Measurements from ENCODE around the gene KCNIP4. TPM values are rescaled to one million over a fixed set of nuclear protein-coding genes. Genes with fewer than 3 reads are reported as not detected.

Gene KCNIP4
- total and polyA plus RNA-seq, 8 donors: 0.05 TPM; not detected in 7

- WGBS, 2 donors: 49 to 55% methylated on average over 1 of the region's 1 CpG
These were observed 310.3 kb downstream of the KCNIP4 start for GRCh38 chr4:21638171-21638725.

GRCh38 chr4:21628916-21629610 lies 319.5 kb downstream of the KCNIP4 start:
- Histone ChIP-seq H3K9me3 (no peaks in the 10 kb centered on the region), H3K4me1 (no peaks in the 10 kb centered on the region), H3K4me3 (no peak overlapping the region), H3K27me3 (no peaks in the 10 kb centered on the region), H3K36me3 (no peaks in the 10 kb centered on the region), H3K27ac (no peak overlapping the region)
- intact Hi-C loops (cut with DNase I): no loop called here
- TF ChIP-seq CTCF (IDR thresholded peaks at IDR 0.05): no peak
- ATAC-seq (no peak), DNase-seq (no peak), FAIRE-seq (no peak)
- 5 to 13% methylated on average over 2 of the region's 2 CpGs for WGBS, 2 donors

More at GRCh38 chr4:21638171-21638725, 310.3 kb downstream of the KCNIP4 start:
- DNase-seq: no peak
- TF ChIP-seq CTCF (IDR thresholded peaks at IDR 0.05): no peak
- no peak for ATAC-seq
- Histone ChIP-seq H3K4me1 (no peaks in the 10 kb centered on the region), H3K27ac (no peak overlapping the region), H3K27me3 (no peaks in the 10 kb centered on the region), H3K4me3 (no peak overlapping the region), H3K36me3 (no peaks in the 10 kb centered on the region), H3K9me3 (no peaks in the 10 kb centered on the region)
- FAIRE-seq: no peak
- intact Hi-C loops (cut with DNase I): no loop called here

GRCh38 chr4:21628116-21628670 lies 320.4 kb downstream of the KCNIP4 start:
- no peak for ATAC-seq
- no peak overlapping the region for H3K27ac ChIP-seq
- intact Hi-C loops (cut with DNase I): no loop called here
- no peak overlapping the region for H3K4me3 ChIP-seq
- FAIRE-seq: no peak
- H3K4me1 ChIP-seq: no peaks in the 10 kb centered on the region
- 60 to 80% methylated on average over 4 of the region's 4 CpGs for WGBS, 2 donors
- no peaks in the 10 kb centered on the region for H3K27me3 ChIP-seq
- H3K36me3 ChIP-seq: no peaks in the 10 kb centered on the region
- no peaks in the 10 kb centered on the region for H3K9me3 ChIP-seq
- no peak for TF ChIP-seq CTCF (IDR thresholded peaks at IDR 0.05)
- DNase-seq: no peak

GRCh38 chr4:21625447-21625846 lies 323.1 kb downstream of the KCNIP4 start:
- DNase-seq: no peak
- TF ChIP-seq CTCF (IDR thresholded peaks at IDR 0.05): no peak
- no peak for ATAC-seq
- H3K36me3 ChIP-seq: no peaks in the 10 kb centered on the region
- no peaks in the 10 kb centered on the region for H3K4me1 ChIP-seq
- no peak overlapping the region for H3K27ac ChIP-seq
- no peaks in the 10 kb centered on the region for H3K27me3 ChIP-seq
- H3K4me3 ChIP-seq: no peak overlapping the region
- no peak for FAIRE-seq
- intact Hi-C loops (cut with DNase I): no loop called here
- no peaks in the 10 kb centered on the region for H3K9me3 ChIP-seq
- WGBS, 2 donors: 30 to 47% methylated on average over 1 of the region's 1 CpG

GRCh38 chr4:21605006-21605405 lies 343.6 kb downstream of the KCNIP4 start:
- H3K4me1 ChIP-seq: no peaks in the 10 kb centered on the region
- no peaks in the 10 kb centered on the region for H3K9me3 ChIP-seq
- DNase-seq (no peak), ATAC-seq (no peak), FAIRE-seq (no peak)
- no peak overlapping the region for H3K4me3 ChIP-seq
- intact Hi-C loops (cut with DNase I): no loop called here
- no peaks in the 10 kb centered on the region for H3K36me3 ChIP-seq
- no peak overlapping the region for H3K27ac ChIP-seq
- no peaks in the 10 kb centered on the region for H3K27me3 ChIP-seq
- TF ChIP-seq CTCF (IDR thresholded peaks at IDR 0.05): no peak
- 44 to 59% methylated on average over 3 of the region's 3 CpGs for WGBS, 2 donors

Data from pancreas (tissue), 10 donors.